Epithelial cell of proximal tubule (primary cell): ENCODE measurements around the gene NUP62. TPM values are rescaled to one million over a fixed set of nuclear protein-coding genes. Genes with fewer than 3 reads are reported as not detected.
A peak's percentile ranks its signal among the peaks of the same experiment; 100 is the strongest.

Source experiments
- DNase-seq: peaks from one replicate; pipeline ENCODE4 v3.0.0-alpha.2; 2011; ENCODE audit warnings: low read depth
- H3K4me3 ChIP-seq: 2 replicates; pipeline ENCODE4 v1.5.1; 2011; ENCODE audit warnings: low read depth, mild to moderate bottlenecking, low read length
- CTCF ChIP-seq: conservative IDR thresholded peaks from 2 replicates; pipeline ENCODE4 v1.5.1; 2012; ENCODE audit warnings: low read depth, mild to moderate bottlenecking, low read length
- total RNA-seq: library from RNA; depleted of rRNA; stranded (reverse); fragments of >200 nt; gene quantifications from 2 replicates; pipeline ENCODE4 v1.2.3, GENCODE V29; 2015

NUP62 gene
- total RNA-seq, 1 donor from 2014 or later: 83.7 TPM

GRCh38 chr19:49895566-49896297 lies 33.6 kb downstream of the NUP62 start:
- no peak for DNase-seq
- no peak for TF ChIP-seq CTCF
- H3K4me3 ChIP-seq: no peak overlapping the region

GRCh38 chr19:49894879-49895565 lies 34.3 kb downstream of the NUP62 start:
- no peak for TF ChIP-seq CTCF
- no peak for DNase-seq
- H3K4me3 ChIP-seq: no peak overlapping the region

- DNase-seq: no peak
- TF ChIP-seq CTCF: no peak
- no peak overlapping the region for H3K4me3 ChIP-seq
Measured at GRCh38 chr19:49894011-49894664, 35.2 kb downstream of the NUP62 start.

- no peak for TF ChIP-seq CTCF
- no peak for DNase-seq
Measured at GRCh38 chr19:49892716-49893115, 36.6 kb downstream of the NUP62 start.

GRCh38 chr19:49891393-49891792 lies 37.9 kb downstream of the NUP62 start:
- no peak for DNase-seq
- H3K4me3 ChIP-seq: no peak overlapping the region
- TF ChIP-seq CTCF: no peak

More at GRCh38 chr19:49892716-49893115, 36.6 kb downstream of the NUP62 start:
- H3K4me3 ChIP-seq: no peak overlapping the region

GRCh38 chr19:49890349-49891311 lies 38.7 kb downstream of the NUP62 start:
- DNase-seq: no peak
- peak; percentile 25 for TF ChIP-seq CTCF
- peak overlapping the region; percentile 30 for H3K4me3 ChIP-seq
